Measurements from ENCODE around the gene RCN2. TPM values are rescaled to one million over a fixed set of nuclear protein-coding genes. Genes with fewer than 3 reads are reported as not detected.

Gene RCN2
- total RNA-seq, 8 experiments from 2014 or later: 80.3 to 145 (median 110) TPM

Other genes with a start within 250 kb of the RCN2 start
- gene SCAPER, start 26.4 kb upstream of the RCN2 start, total RNA-seq: 10 to 100 TPM in 7 of 8 experiments, 1 to 10 TPM in 1; 4.7 to 32.4 (median 22.6) TPM
- gene PSTPIP1, start 63.4 kb downstream of the RCN2 start, total RNA-seq: 1 to 10 TPM in 5 of 8 experiments, under 1 TPM in 2, not detected in 1; 0.14 to 5.0 (median 1.4) TPM
- gene TSPAN3, start 139.4 kb downstream of the RCN2 start, total RNA-seq: 100 to 1,000 TPM; 153 to 545 (median 224) TPM

Measured in motor neuron (in vitro differentiated cells).